HG03378 (cell line): Measurements from ENCODE around the gene LEPROT.

Source experiments
- ATAC-seq: cut with Tn5 transposase; IDR thresholded peaks from one replicate; pipeline ENCODE4 v1.9.1; 2021; ENCODE audit warnings: mild to moderate bottlenecking, moderate library complexity; ENCODE audit not compliant: unreplicated experiment

Gene LEPROT

DNA sequence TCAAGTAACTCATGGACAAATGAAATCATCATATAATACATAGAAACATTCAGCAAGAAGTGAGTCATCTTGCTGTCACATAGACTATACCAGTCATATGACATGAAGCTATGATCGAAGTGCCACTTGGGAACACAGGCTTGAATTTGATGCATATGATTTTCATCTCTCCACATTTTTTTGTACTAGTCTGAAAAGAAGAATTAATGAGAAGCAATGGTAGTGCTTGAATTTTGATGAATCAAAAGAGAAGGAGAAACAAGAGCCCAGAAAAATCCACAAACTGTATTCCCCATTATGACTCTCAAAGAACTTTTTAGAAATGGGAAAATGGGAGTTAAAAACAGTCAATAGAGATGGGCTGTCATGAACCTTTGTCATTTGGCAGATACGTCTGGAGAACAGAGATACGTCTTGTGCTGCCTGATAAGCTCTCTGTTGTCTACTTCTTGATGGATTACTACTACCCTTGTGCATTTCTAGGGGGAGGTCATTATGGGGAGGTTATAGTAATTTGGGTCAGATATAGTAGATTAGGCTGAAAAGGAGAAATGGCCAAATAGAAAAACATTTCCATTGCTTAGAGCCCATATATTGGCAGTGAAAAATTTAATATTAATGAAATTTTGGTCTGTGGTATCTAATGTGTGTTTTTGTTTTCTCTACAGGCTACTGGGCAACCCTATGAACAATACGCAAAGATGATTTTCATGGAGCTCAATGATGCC is 8.0 kb upstream of the LEPROT start:
- no peak for ATAC-seq

GRCh38 chr1:65412984-65413375 is 7.5 kb upstream of the LEPROT start:
- ATAC-seq: no peak

DNA sequence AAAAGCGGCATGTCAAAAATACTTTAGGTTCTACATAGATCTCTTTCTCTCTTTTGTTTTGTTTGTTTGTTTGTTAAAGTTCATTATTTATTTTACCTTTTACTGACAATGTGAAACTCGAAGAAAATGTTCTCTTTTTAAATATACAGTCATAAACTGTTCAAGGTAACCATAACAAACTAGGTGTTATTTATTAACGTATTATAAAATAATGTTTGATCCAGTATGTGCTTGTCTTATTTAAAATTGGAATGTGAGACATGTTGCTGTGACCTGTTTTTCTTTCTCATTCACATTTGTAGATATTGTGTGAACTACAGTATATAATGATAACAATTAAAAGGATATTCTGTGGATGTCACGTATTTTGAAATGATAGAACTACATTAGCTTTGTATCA is 5.9 kb upstream of the LEPROT start:
- no peak for ATAC-seq

GRCh38 chr1:65416767-65417166 is 3.7 kb upstream of the LEPROT start:
- ATAC-seq: no peak

GRCh38 chr1:65417729-65418128 is 2.7 kb upstream of the LEPROT start:
- no peak for ATAC-seq

GRCh38 chr1:65418522-65419185 is 1.8 kb upstream of the LEPROT start:
- no peak for ATAC-seq

GRCh38 chr1:65419681-65420589 is 533 bp upstream of the LEPROT start:
- peak; percentile 91 for ATAC-seq

- no peak for ATAC-seq
These were observed 1.0 kb downstream of the LEPROT start for GRCh38 chr1:65421351-65422025.

DNA sequence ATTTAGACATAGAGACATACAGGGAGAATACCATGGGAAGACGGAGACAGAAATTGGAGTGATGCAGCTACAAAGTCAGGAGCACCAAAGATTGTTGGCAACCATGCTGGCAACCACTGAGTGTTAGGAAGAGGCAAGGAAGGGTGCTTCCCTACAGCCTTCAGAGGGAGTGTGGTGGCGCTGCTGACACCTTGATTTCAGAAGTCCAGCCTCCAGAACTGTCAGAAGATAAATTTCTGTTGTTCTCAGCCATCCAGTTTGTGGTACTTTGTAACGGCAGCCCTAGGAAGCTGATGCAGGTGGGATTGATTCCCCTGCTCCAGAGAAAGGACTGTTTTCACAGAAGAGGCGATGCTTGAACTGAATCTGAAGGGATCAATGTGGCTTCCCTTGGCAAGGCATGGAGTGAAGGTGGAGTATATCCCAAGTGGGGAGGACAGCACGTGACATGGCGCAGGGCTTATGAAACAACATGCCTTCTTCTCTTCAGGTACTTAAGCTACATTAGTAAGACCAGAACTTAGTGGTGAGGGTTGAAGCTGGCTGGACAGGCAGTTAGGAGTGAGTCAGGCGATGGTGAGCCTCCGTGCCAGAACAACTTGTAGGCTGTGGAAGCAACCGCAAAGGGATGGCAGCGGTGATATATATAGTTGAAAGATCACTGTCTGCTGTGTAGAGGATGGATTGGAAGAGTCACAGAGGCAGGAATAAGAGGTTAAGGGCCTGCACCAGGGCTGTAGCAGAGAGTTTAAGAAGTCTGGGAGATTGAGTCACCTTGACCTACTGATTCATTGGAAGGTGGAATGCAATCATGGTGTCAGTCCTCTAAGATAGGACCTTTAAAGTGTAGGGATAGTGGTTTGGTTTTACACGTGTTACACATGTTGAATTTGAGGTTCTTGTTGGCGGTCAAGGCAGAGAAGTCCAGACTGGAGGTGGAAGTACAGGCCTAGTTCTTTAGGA is 2.1 kb downstream of the LEPROT start:
- ATAC-seq: no peak

DNA sequence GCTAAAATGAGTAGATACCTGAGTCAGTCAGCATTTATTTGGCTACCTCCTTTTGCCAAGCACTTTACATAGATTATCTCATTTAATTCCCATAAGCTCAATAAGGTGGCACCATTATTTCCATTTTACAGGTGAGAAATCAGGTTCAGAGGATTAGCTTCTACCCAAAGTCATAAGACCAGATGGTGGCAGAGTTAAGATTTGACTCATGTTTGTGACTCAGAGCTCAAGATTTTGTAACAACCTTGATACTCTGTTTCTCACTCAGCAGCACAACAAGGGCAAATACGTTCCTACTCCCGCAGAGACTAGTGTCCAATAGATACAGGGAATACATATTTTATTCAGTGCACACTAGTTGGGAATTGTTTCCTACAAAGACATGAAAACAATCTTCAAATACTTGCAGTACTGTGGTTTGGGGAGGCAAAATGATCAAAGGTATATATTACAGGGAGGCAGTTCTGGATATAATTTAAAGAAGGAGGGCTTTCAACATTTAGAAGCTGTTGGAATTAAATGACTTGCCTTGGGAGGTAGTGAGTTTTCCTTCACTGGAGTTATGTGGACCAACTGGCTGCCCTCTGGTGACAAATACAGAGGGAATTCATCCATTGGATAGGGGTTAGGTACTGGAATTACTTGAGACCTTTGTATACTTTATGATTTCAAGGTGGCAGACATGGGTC is 3.6 kb downstream of the LEPROT start:
- ATAC-seq: no peak

DNA sequence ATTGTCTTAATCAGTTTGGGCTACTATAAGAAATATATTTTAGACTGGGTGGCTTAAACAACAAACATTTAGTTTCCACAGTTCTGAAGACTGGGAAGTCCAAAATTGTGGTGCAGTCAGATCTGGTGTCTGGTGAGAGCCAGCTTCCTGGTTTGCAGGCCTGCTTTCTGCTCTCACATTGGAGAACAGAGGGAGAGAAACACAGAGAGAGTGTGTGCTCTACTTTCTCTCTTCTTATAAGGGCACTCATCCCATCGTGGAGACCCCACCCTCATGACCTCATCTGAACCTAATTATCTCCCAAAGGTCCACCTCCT is 4.1 kb downstream of the LEPROT start:
- no peak for ATAC-seq

DNA sequence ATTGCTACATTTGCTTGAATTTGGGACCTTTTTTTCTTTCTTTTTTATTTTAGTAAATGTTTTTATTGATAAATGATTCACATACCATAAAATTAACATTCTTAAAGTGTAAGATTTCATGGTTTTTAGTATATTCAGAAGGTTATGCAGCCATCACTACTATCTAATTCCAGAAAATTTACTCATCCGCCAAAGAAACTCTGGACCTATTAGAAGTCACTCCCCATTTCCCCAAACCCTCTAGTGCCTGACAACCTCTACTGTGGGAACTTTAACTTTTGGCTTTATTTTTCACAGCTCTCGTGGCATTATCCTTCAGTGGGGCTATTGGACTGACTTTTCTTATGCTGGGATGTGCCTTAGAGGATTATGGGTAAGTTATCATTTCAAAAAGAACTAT is 4.5 kb downstream of the LEPROT start:
- no peak for ATAC-seq

DNA sequence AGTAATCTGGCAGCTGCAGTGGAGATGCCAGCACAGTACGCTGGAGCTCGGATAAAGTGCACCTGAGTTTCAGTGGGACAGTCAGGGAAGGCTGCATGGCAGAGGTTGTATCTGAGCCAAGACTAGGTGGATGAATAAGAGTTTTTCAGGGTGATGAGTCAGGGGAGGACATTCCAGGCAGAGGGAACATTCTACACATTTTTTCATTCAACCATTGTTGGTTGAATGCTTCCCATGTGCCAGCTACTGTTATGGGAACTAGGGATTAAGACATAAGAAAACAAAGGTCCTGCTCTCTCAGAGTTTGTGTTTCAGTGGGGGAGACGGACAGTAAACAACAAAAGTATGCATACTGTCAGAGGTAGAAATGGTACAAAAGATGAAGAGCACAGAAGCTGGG is 5.2 kb downstream of the LEPROT start:
- ATAC-seq: no peak

- no peak for ATAC-seq
These were observed 8.6 kb downstream of the LEPROT start for GRCh38 chr1:65429078-65429477.

DNA sequence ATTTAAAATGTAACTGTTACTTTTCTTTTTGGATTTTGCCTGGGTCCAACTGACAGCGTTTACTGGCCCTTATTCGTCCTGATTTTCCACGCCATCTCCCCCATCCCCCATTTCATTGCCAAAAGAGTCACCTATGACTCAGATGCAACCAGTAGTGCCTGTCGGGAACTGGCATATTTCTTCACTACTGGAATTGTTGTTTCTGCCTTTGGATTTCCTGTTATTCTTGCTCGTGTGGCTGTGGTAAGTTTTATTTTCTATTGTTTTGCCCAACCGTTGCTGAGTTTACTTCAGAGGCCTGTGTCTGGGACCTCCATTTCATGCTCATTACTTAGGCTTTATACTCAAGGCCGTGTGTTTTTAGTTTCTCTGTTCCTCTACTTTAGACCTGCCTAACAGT is 9.3 kb downstream of the LEPROT start:
- ATAC-seq: no peak

- ATAC-seq: no peak
These were observed 10.7 kb downstream of the LEPROT start for GRCh38 chr1:65431111-65431705.

- ATAC-seq: no peak
These were observed 12.4 kb downstream of the LEPROT start for GRCh38 chr1:65432918-65433317.

DNA sequence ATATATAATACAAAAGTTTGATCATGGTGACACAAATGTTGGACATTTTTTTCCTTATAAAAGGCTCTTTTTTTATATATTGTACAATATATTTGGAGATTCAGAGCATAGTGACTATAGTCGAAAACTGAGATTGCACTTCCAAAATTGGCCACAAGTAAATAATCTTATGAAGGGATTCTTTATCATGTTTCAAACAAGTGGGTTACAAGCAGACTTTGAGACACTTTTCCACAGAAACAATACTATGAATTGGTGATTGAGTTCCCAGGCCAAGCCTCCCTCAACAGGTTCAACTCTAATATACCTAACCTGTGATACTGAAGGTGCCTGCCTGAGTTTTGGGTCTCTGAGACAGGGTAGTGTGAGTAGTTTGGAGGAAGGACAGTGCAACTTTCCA is 13.8 kb downstream of the LEPROT start:
- ATAC-seq: no peak

DNA sequence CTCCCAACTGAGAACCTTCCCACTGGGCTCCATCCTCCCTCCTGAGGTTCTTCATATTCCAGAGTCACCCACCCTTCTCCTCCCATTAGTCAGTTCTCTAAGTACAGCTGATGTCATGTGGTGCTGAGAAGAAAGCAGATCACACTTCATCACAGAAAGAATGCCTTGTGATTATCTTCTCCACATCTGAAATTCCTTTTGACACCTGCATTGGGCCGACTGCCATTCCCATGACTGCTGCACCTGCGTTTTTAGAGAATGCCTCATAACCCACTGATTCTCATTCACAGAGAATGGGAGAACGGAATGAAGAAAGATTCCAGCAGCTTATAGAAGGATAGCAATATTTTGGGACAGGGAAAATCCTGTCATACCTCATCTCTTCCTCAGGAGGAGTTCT is 14.3 kb downstream of the LEPROT start:
- no peak for ATAC-seq
